Immature natural killer cell (primary cell): Measurements from ENCODE around the gene PRIM2. TPM values are rescaled to one million over a fixed set of nuclear protein-coding genes. Genes with fewer than 3 reads are reported as not detected.
"Not testable (repeated sequence)": the region's sequence is repeated elsewhere in the genome, so short reads cannot be mapped to it uniquely, and the experiment has no call there.

Source experiments
- DNase-seq, 3 donors: peaks; one replicate each; pipeline ENCODE4 v3.0.0; 2022; ENCODE audit warnings: mixed read lengths in 1 of 3
- H3K27ac Mint-ChIP-seq, 6 donors: one replicate each; pipeline ENCODE4 v1.8.0; 2020; ENCODE audit warnings: mixed read lengths in 6 of 6, mild to moderate bottlenecking in 5 of 6, inconsistent platforms in 4 of 6, moderate library complexity in 3 of 6
- H3K27me3 Mint-ChIP-seq, 3 donors: one replicate each; pipeline ENCODE4 v1.8.0; 2020 to 2021; ENCODE audit warnings: low read depth in 3 of 3, mild to moderate bottlenecking in 3 of 3, mixed read lengths in 3 of 3, moderate library complexity in 3 of 3, inconsistent platforms in 1 of 3
- H3K36me3 Mint-ChIP-seq, 3 donors: one replicate each; pipeline ENCODE4 v1.8.0; 2020; ENCODE audit warnings: mixed read lengths in 3 of 3, inconsistent platforms in 2 of 3, mild to moderate bottlenecking in 2 of 3
- H3K4me1 Mint-ChIP-seq, 2 donors: one replicate each; pipeline ENCODE4 v1.8.0; 2020; ENCODE audit warnings: inconsistent platforms in 2 of 2, mild to moderate bottlenecking in 2 of 2, mixed read lengths in 2 of 2, moderate library complexity in 1 of 2
- H3K4me3 Mint-ChIP-seq, 5 donors: one replicate each; pipeline ENCODE4 v1.8.0; 2020; ENCODE audit warnings: mild to moderate bottlenecking in 5 of 5, mixed read lengths in 5 of 5, inconsistent platforms in 3 of 5, moderate library complexity in 3 of 5
- H3K9me3 Mint-ChIP-seq, 6 donors: one replicate each; pipeline ENCODE4 v1.8.0; 2020; ENCODE audit warnings: mild to moderate bottlenecking in 6 of 6, mixed read lengths in 6 of 6, inconsistent platforms in 4 of 6, moderate library complexity in 3 of 6
- polyA plus RNA-seq, 3 donors: library from polyadenylated mRNA; unstranded; fragments of 300-500 nt; fragmentation: Illumina TruSeq; gene quantifications; one replicate each; pipeline ENCODE4 v1.2.3, GENCODE V29; 2021

Gene PRIM2
- polyA plus RNA-seq, 3 donors from 2014 or later = 2.6 to 15.2 (median 7.7) TPM

- DNase-seq, H3K27me3 Mint-ChIP-seq, H3K4me3 Mint-ChIP-seq, H3K27ac Mint-ChIP-seq, H3K9me3 Mint-ChIP-seq, H3K4me1 Mint-ChIP-seq: not testable (repeated sequence)
- peaks cover 12 to 27% (median 21%) of the 10 kb centered on the region in 3 donors for H3K36me3 Mint-ChIP-seq
Measured at GRCh38 chr6:57631773-57632172, 314.3 kb downstream of the PRIM2 start.

GRCh38 chr6:57658526-57658925 is 341.1 kb downstream of the PRIM2 start:
- not testable (repeated sequence) for DNase-seq, H3K9me3 Mint-ChIP-seq, H3K27me3 Mint-ChIP-seq, H3K4me3 Mint-ChIP-seq, H3K27ac Mint-ChIP-seq, H3K4me1 Mint-ChIP-seq, H3K36me3 Mint-ChIP-seq

- H3K4me1 Mint-ChIP-seq, H3K4me3 Mint-ChIP-seq, DNase-seq, H3K9me3 Mint-ChIP-seq, H3K36me3 Mint-ChIP-seq, H3K27me3 Mint-ChIP-seq, H3K27ac Mint-ChIP-seq: not testable (repeated sequence)
Measured at GRCh38 chr6:57659794-57660193, 342.4 kb downstream of the PRIM2 start.

GRCh38 chr6:57660940-57661339 is 343.5 kb downstream of the PRIM2 start:
- H3K36me3 Mint-ChIP-seq, H3K27me3 Mint-ChIP-seq, DNase-seq, H3K9me3 Mint-ChIP-seq, H3K4me1 Mint-ChIP-seq, H3K4me3 Mint-ChIP-seq, H3K27ac Mint-ChIP-seq: not testable (repeated sequence)

- not testable (repeated sequence) for H3K27me3 Mint-ChIP-seq
Measured at GRCh38 chr6:57668108-57668507, 350.7 kb downstream of the PRIM2 start.

GRCh38 chr6:57671237-57671636 is 353.8 kb downstream of the PRIM2 start:
- H3K4me1 Mint-ChIP-seq, H3K36me3 Mint-ChIP-seq, H3K27ac Mint-ChIP-seq, H3K4me3 Mint-ChIP-seq, DNase-seq, H3K9me3 Mint-ChIP-seq: not testable (repeated sequence)
- H3K27me3 Mint-ChIP-seq = peaks cover 0 to 11% (median 4%) of the 10 kb centered on the region in 3 donors

More at GRCh38 chr6:57668108-57668507, 350.7 kb downstream of the PRIM2 start:
- not testable (repeated sequence) for DNase-seq, H3K36me3 Mint-ChIP-seq, H3K27ac Mint-ChIP-seq, H3K4me3 Mint-ChIP-seq, H3K9me3 Mint-ChIP-seq, H3K4me1 Mint-ChIP-seq

- DNase-seq, H3K36me3 Mint-ChIP-seq, H3K4me3 Mint-ChIP-seq, H3K4me1 Mint-ChIP-seq, H3K27ac Mint-ChIP-seq: not testable (repeated sequence)
- peaks cover 0 to 14% (median 4%) of the 10 kb centered on the region in 3 donors for H3K27me3 Mint-ChIP-seq
- H3K9me3 Mint-ChIP-seq = peaks cover 0 to 10% (median 0%) of the 10 kb centered on the region in 6 donors
Measured at GRCh38 chr6:57671937-57672627, 354.7 kb downstream of the PRIM2 start.

- H3K9me3 Mint-ChIP-seq = peaks cover 0 to 10% (median 0%) of the 10 kb centered on the region in 6 donors
- not testable (repeated sequence) for H3K4me3 Mint-ChIP-seq, DNase-seq, H3K36me3 Mint-ChIP-seq, H3K27ac Mint-ChIP-seq, H3K4me1 Mint-ChIP-seq
- H3K27me3 Mint-ChIP-seq = peaks cover 3 to 13% (median 4%) of the 10 kb centered on the region in 3 donors
Measured at GRCh38 chr6:57673281-57673680, 355.9 kb downstream of the PRIM2 start.

- H3K4me3 Mint-ChIP-seq, H3K36me3 Mint-ChIP-seq: not testable (repeated sequence)
- H3K9me3 Mint-ChIP-seq = peaks cover 0 to 15% (median 0%) of the 10 kb centered on the region in 6 donors
Measured at GRCh38 chr6:57675386-57675785, 358.0 kb downstream of the PRIM2 start.

GRCh38 chr6:57696382-57696781 is 379.0 kb downstream of the PRIM2 start:
- not testable (repeated sequence) for DNase-seq, H3K4me1 Mint-ChIP-seq, H3K9me3 Mint-ChIP-seq, H3K4me3 Mint-ChIP-seq, H3K27me3 Mint-ChIP-seq, H3K36me3 Mint-ChIP-seq, H3K27ac Mint-ChIP-seq

More at GRCh38 chr6:57675386-57675785, 358.0 kb downstream of the PRIM2 start:
- not testable (repeated sequence) for H3K27ac Mint-ChIP-seq, DNase-seq, H3K4me1 Mint-ChIP-seq
- H3K27me3 Mint-ChIP-seq = peaks cover 3 to 13% (median 4%) of the 10 kb centered on the region in 3 donors

Other genes with a start within 250 kb of the PRIM2 start
- 10 to 100 TPM; 10.2 to 26.0 (median 11.8) TPM for gene ZNF451, start 227.4 kb upstream of the PRIM2 start, polyA plus RNA-seq
- gene BAG2, start 145.3 kb upstream of the PRIM2 start, polyA plus RNA-seq = 1 to 10 TPM; 1.2 to 1.8 (median 1.7) TPM
- 1 to 10 TPM in 1 of 3 donors, under 1 TPM in 1, not detected in 1; 0.94 to 1.1 TPM for gene RAB23, start 95.3 kb upstream of the PRIM2 start, polyA plus RNA-seq